Astrocyte (in vitro differentiated cells and primary cell): ENCODE data around the gene ZFYVE19. TPM values are rescaled to one million over a fixed set of nuclear protein-coding genes. Genes with fewer than 3 reads are reported as not detected.

Source experiments
- DNase-seq: peaks from one replicate; pipeline ENCODE4 v3.0.0-alpha.2; 2010; ENCODE audit warnings: low read depth
- FAIRE-seq: peaks from 2 replicates; lab custom pipeline; 2011; peaks lifted over from hg19 to GRCh38; lab: Jason Lieb, UNC
- H2AFZ ChIP-seq: 2 replicates; pipeline ENCODE4 v1.6.0; 2012; ENCODE audit warnings: low read depth, low read length, inconsistent platforms
- H3K27ac ChIP-seq: 2 replicates; pipeline ENCODE4 v1.5.1; 2011; ENCODE audit warnings: low read depth, low read length, inconsistent platforms
- H3K27me3 ChIP-seq: 2 replicates; pipeline ENCODE4 v1.6.0; 2011; ENCODE audit warnings: low read length, inconsistent platforms; ENCODE audit not compliant: insufficient read depth
- H3K36me3 ChIP-seq: 2 replicates; pipeline ENCODE4 v1.5.1; 2011; ENCODE audit warnings: low read length, inconsistent platforms; ENCODE audit not compliant: insufficient read depth
- H3K4me1 ChIP-seq: 2 replicates; pipeline ENCODE4 v1.5.1; 2011; ENCODE audit warnings: low read length, inconsistent platforms; ENCODE audit not compliant: insufficient read depth
- H3K4me2 ChIP-seq: 2 replicates; pipeline ENCODE4 v1.6.0; 2012; ENCODE audit warnings: low read length, inconsistent platforms
- H3K4me3 ChIP-seq: 2 replicates; pipeline ENCODE4 v1.5.1; 2011; ENCODE audit warnings: low read depth, mild to moderate bottlenecking, low read length, inconsistent platforms; ENCODE audit not compliant: insufficient read depth
- H3K79me2 ChIP-seq: 2 replicates; pipeline ENCODE4 v1.6.0; 2012; ENCODE audit warnings: mild to moderate bottlenecking, low read length, inconsistent platforms; ENCODE audit not compliant: insufficient read depth
- H3K9ac ChIP-seq: 2 replicates; pipeline ENCODE4 v1.6.0; 2012; ENCODE audit warnings: mild to moderate bottlenecking, low read length, inconsistent platforms
- H3K9me3 ChIP-seq: 2 replicates; pipeline ENCODE4 v1.5.1; 2012; ENCODE audit warnings: low read depth, mild to moderate bottlenecking, low read length, inconsistent platforms; ENCODE audit not compliant: insufficient read depth
- H4K20me1 ChIP-seq: 2 replicates; pipeline ENCODE4 v1.6.0; 2012; ENCODE audit warnings: low read length, inconsistent platforms; ENCODE audit not compliant: insufficient read depth
- H3K27ac Mint-ChIP-seq: one replicate; pipeline ENCODE4 v1.8.0; 2021; ENCODE audit warnings: mild to moderate bottlenecking, mixed read lengths; ENCODE audit not compliant: unreplicated experiment
- H3K27me3 Mint-ChIP-seq: one replicate; pipeline ENCODE4 v1.8.0; 2021; ENCODE audit warnings: low read depth, mixed read lengths; ENCODE audit not compliant: unreplicated experiment
- H3K36me3 Mint-ChIP-seq: one replicate; pipeline ENCODE4 v1.8.0; 2021; ENCODE audit warnings: low read depth, mixed read lengths; ENCODE audit not compliant: unreplicated experiment
- H3K4me1 Mint-ChIP-seq: one replicate; pipeline ENCODE4 v1.8.0; 2021; ENCODE audit warnings: low read depth, mixed read lengths; ENCODE audit not compliant: unreplicated experiment
- H3K4me3 Mint-ChIP-seq: one replicate; pipeline ENCODE4 v1.8.0; 2021; ENCODE audit warnings: mild to moderate bottlenecking, moderate library complexity, mixed read lengths; ENCODE audit not compliant: unreplicated experiment
- H3K9me3 Mint-ChIP-seq: one replicate; pipeline ENCODE4 v1.8.0; 2021; ENCODE audit warnings: mild to moderate bottlenecking, mixed read lengths; ENCODE audit not compliant: unreplicated experiment
- CTCF ChIP-seq: IDR thresholded peaks from 2 replicates; pipeline ENCODE4 v1.5.1; 2011; ENCODE audit warnings: low read depth, mild to moderate bottlenecking, inconsistent platforms, low read length, moderate library complexity; ENCODE audit not compliant: insufficient read depth
- EZH2 ChIP-seq: IDR thresholded peaks from 2 replicates; pipeline ENCODE4 v1.6.1; 2012; ENCODE audit warnings: mild to moderate bottlenecking, low read length, inconsistent platforms; ENCODE audit not compliant: insufficient read depth
- total RNA-seq: library from RNA; stranded (reverse); gene quantifications from 2 replicates; pipeline ENCODE4 v1.2.1, GENCODE V29; 2021

ZFYVE19 gene
- total RNA-seq, 1 donor from 2014 or later: 13.0 TPM

DNA sequence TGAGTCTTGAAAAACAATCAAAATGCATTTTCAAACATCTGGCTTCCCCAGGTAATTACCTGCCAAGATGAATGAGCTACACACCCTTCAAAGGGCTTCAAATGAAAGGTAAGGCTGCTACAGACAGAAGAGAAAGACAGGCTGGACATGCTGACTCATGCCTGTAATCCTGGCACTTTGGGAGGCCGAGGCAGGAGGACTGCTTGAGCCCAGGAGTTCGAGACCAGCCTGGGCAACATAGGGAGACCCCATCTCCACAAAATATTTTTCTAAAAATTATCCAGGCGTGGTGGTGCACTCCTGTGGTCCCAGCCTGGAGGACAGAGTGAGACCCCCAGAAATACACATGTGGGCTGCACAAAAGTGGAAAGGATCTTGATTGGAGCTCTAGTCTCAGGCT is 14.5 kb upstream of the ZFYVE19 start:
- Histone ChIP-seq H2AFZ (no peak overlapping the region), H3K4me2 (no peak overlapping the region), H3K4me1 (peaks cover 28% of the 10 kb centered on the region), H3K9me3 (no peaks in the 10 kb centered on the region), H3K27me3 (no peaks in the 10 kb centered on the region), H3K27ac (peak overlapping the region; percentile 1), H3K79me2 (peaks cover 52% of the 10 kb centered on the region), H3K4me3 (no peak overlapping the region), H3K9ac (no peak overlapping the region), H4K20me1 (peaks cover 26% of the 10 kb centered on the region), H3K36me3 (peaks cover 3% of the 10 kb centered on the region)
- Mint-ChIP-seq H3K27ac (no peak overlapping the region), H3K4me1 (peaks cover 9% of the 10 kb centered on the region), H3K4me3 (no peak overlapping the region), H3K9me3 (no peaks in the 10 kb centered on the region), H3K27me3 (no peaks in the 10 kb centered on the region), H3K36me3 (peaks cover 11% of the 10 kb centered on the region)
- DNase-seq: no peak
- no peak for TF ChIP-seq EZH2
- no peak for TF ChIP-seq CTCF
- no peak for FAIRE-seq

DNA sequence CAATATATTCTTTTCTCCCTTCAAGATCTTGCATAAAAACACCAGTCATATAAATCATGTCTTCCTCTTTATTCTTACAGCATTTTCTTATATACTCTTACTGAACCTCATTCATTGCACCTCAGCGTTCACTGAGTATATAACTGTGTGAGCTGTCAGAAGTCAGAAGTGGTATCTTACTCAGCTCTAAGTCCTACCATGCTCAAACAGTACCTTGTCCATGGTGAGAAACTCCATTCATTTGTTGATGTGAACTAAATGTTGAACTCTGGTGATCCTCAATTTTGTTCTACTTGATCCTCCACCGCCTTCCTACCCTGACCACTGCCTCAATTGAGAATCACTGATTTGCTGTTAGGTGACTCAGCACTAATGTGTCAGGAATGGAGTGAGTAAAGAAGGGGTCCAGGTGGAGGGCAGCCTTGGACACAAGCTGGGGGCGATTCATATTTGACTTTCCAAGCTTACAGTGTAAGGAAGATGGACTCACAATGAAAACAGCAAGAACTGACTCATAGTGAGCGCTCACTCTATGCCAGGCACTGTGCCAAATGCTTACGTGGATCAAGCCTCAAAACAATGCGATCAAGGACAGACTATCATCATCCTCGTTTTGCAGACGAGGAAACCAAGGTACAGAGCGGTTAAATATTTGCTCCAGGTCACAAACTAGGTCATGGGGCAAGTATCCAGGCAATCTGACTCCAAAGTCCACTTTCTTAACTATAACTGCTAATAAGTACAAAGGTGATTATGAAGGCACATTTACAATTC is 13.5 kb upstream of the ZFYVE19 start:
- Mint-ChIP-seq H3K9me3 (no peaks in the 10 kb centered on the region), H3K36me3 (peaks cover 14% of the 10 kb centered on the region), H3K4me3 (no peak overlapping the region), H3K27ac (peak overlapping the region; percentile 38), H3K4me1 (peaks cover 14% of the 10 kb centered on the region), H3K27me3 (no peaks in the 10 kb centered on the region)
- peak overlapping the region; percentile 69 for H3K4me2 ChIP-seq
- peaks cover 3% of the 10 kb centered on the region for H3K36me3 ChIP-seq
- H3K27ac ChIP-seq: peak overlapping the region; percentile 80
- DNase-seq (peak; percentile 94), FAIRE-seq (peak; percentile 81)
- no peaks in the 10 kb centered on the region for H3K9me3 ChIP-seq
- peaks cover 21% of the 10 kb centered on the region for H3K4me1 ChIP-seq
- H2AFZ ChIP-seq: no peak overlapping the region
- no peaks in the 10 kb centered on the region for H3K27me3 ChIP-seq
- H4K20me1 ChIP-seq: peaks cover 23% of the 10 kb centered on the region
- peak overlapping the region; percentile 5 for H3K4me3 ChIP-seq
- H3K9ac ChIP-seq: peak overlapping the region; percentile 51
- no peak for TF ChIP-seq EZH2
- no peak for TF ChIP-seq CTCF
- peaks cover 45% of the 10 kb centered on the region for H3K79me2 ChIP-seq

- Histone ChIP-seq H3K27me3 (no peaks in the 10 kb centered on the region), H2AFZ (no peak overlapping the region), H4K20me1 (peaks cover 18% of the 10 kb centered on the region), H3K79me2 (peaks cover 40% of the 10 kb centered on the region), H3K4me2 (no peak overlapping the region), H3K9me3 (no peaks in the 10 kb centered on the region), H3K4me1 (peaks cover 16% of the 10 kb centered on the region), H3K9ac (no peak overlapping the region), H3K4me3 (no peak overlapping the region), H3K27ac (no peak overlapping the region), H3K36me3 (peaks cover 3% of the 10 kb centered on the region)
- peaks cover 16% of the 10 kb centered on the region for H3K36me3 Mint-ChIP-seq
- FAIRE-seq: no peak
- no peaks in the 10 kb centered on the region for H3K9me3 Mint-ChIP-seq
- TF ChIP-seq CTCF: no peak
- TF ChIP-seq EZH2: no peak
- peaks cover 15% of the 10 kb centered on the region for H3K4me1 Mint-ChIP-seq
- DNase-seq: no peak
- no peak overlapping the region for H3K4me3 Mint-ChIP-seq
- no peaks in the 10 kb centered on the region for H3K27me3 Mint-ChIP-seq
- H3K27ac Mint-ChIP-seq: no peak overlapping the region
Observed at GRCh38 chr15:40796041-40796440, 10.8 kb upstream of the ZFYVE19 start.
